Stimulated activated CD8-positive, alpha-beta memory T cell treated with anti-CD3 and anti-CD28 coated beads, Interleukin-4, amount 100 ng/mL, for 1 hour (primary cell): ENCODE results near the gene SMIM10L2A.
"Not testable (repeated sequence)": the region's sequence is repeated elsewhere in the genome, so short reads cannot be mapped to it uniquely, and the experiment has no call there.

Source experiments
- DNase-seq, 2 donors: peaks; one replicate each; pipeline ENCODE4 v3.0.0-alpha.2; 2020; ENCODE audit warnings: low read depth in 2 of 2, low spot score in 1 of 2

SMIM10L2A gene

GRCh38 chrX:135422810-135423168 is 1.0 kb downstream of the SMIM10L2A start:
- DNase-seq: not testable (repeated sequence)

- DNase-seq: not testable (repeated sequence)
These were observed 1.6 kb downstream of the SMIM10L2A start for GRCh38 chrX:135423173-135423864.

DNA sequence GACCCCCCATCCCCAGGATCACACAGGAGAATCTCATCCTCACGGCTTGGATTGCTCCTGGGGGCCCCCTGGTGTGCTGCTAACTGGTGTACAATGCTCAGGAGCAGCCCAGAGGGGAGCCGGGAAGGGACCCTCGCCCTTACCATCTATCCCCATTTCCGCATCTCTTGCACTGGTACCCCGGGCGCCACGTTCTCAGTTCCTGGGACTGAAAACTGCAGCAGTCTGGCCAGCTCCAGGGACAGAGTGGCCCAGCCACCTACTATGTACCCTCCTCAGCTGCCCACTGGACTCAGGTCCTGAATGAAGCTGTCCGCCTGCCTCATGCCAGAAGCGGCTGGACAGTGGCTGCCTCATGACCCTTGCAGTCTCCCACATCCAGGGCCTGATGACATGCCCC is 2.7 kb downstream of the SMIM10L2A start:
- DNase-seq: no peak

- no peak for DNase-seq
These were observed 3.6 kb downstream of the SMIM10L2A start for GRCh38 chrX:135425026-135425965.

DNA sequence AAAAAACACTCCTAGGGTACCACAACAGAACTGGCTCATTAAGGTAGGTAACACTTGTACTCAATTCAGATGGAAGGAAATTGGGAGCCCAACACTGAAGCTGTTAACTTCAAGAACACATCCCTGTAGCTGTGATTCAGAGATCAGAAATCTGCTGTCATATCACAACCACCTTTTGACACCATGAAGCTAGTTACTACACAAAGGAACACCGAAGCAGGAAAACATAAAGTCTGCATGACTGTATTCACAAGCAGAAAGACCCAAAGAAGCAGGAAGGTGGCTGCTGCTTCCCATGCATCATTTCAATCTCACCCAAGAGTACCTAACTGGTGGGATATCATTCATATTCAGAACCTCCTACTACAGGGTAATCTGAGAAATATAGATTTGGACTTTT is 7.7 kb downstream of the SMIM10L2A start:
- no peak for DNase-seq

DNA sequence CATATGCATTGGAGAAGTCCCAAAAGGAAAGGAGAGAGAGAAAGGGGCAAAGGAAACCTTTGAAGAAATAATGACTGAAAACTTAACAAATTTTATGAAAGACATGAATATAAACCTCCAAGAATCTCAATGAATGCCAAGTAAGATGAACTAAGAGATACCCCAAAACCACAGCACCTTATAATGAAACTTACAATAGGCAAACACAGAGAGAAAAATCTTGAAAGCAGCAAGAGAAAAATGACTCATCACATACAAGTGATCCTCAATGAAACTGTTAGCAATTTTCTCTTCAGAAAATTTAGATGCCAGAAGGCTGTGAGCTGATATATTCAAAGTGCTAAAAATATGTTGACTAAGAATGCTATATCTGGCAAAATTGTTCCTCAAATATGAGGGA is 10.1 kb downstream of the SMIM10L2A start:
- DNase-seq: no peak

DNA sequence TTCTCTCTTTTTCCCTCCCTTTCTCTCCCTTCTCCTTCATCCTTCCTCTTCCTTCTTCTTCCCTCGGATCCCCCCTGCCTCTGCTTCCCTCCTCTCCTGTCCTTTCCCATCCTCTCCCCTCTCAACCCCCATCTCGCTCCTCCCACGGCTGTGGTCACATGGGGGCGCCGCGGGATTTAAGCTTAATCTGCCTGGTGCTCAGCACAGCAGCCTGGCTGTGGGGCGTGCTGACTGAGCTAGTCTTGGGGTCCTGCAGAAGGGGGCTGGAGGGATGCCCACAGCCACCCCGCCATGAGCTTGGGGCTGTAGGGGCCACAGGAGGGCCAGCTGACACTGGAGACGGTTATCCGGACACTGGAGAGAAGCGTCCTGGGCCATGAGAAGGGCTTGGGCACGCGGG is 10.7 kb downstream of the SMIM10L2A start:
- DNase-seq: no peak

GRCh38 chrX:135432881-135433521 is 11.3 kb downstream of the SMIM10L2A start:
- DNase-seq: no peak

DNA sequence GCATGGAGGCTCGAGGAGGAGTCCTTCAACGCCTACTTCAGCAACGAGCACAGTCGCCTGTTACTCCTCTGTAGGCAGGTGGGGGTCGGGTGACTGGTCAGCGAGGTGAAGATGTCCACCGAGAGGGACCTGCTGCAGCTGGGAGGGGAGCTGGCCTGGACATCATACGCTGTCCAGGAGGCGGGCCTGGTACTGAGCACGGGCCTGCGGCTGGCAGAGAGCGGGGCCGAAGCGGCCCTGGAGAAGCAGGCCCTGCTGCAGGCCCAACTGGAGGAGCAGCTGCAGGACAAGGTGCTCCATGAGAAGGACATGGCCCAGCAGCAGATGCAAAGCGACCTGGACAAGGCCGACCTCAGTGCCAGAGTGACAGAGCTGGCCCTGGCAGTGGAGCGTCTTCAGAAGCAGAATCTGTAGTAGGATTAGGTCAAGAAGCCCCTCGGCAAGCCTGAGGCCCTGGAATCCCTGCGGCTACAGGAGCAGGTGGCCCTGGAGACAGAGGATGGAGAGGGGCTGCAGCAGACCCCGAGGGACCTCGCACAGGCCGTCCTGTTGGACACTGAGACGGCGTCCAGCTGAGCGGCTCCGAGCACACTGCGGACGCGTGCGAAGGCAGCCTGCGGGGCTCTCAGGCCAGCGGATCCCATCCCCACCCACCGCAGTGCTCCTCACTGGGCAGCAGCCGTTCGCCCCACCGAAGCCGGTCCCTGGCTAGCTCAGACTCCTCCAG is 11.9 kb downstream of the SMIM10L2A start:
- DNase-seq: no peak

DNA sequence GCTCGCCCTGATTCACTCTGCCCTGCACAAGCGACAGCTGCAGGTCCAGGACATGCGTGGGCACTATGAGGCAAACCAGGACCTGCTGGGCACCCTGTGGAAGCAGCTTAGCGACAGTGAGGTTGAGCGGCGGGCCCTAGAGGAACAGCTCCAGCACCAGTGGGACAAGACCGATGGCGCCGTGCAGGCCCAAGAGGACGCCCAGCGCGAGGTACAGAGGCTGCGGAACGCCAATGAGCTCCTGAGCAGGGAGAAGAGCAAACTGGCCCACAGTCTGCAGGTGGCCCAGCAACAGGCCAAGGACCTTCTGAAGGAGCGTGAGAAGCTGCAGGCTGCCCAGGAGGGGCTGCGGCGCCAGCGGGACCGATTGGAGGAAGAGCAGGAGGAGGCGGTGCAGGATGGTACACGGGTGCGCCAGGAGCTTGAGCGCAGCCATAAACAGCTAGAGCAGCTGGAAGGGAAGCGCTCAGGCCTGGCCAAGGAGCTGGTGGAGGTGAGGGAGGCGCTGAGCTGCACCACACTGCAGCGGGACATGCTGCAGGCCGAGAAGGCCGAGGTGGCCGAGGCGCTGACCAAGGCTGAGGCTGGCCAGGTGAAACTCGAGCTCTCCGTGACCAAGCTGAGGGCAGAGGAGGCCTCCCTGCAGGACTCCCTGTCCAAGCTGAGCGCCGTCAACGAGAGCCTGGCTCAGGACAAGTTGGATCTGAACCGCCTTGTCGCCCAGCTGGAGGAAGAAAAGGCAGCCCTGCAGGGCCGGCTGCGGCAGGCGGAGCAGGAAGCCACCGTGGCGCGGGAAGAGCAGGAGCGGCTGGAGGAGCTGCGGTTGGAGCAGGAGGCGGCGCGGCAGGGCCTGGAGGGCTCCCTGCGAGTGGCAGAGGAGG is 12.8 kb downstream of the SMIM10L2A start:
- DNase-seq: no peak

GRCh38 chrX:135435139-135435922 is 13.6 kb downstream of the SMIM10L2A start:
- DNase-seq: no peak

DNA sequence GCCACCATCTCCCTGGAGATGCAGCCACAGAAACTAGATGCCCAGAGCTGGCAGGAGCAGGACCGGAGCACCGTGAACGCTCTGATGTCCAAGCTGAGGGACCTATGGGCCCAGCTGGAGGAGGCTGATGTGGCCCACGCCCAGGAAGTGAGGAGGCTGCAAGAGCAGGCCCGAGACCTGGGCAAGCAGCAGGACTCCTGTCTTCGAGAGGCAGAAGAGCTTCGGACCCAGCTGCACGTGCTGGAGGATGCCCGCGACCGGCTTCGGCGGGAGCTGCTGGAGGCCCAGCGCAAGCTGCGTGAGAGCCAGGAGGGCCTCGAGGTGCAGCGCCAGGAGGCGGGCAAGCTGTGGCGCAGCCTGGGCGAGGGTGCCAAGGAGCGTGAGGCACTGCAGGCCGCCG is 14.2 kb downstream of the SMIM10L2A start:
- DNase-seq: no peak

DNA sequence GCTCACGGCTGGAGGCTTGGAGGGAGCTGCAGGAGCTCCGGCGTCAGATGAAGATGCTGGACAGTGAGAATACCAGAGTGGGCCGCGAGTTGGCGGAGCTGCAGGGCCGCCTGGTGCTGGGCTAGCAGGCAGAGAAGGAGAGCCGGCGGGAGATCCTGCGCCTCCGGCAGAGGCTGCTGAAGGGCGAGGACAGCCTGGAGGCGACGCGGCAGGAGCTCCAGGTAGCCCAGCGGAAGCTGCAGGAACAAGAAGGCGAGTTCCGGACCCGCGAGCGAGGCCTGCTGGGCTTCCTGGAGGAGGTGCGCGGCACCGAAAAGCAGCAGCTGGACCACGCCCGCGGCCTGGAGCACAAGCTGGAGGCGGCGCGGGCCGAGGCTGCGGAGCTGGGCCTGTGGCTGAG is 14.7 kb downstream of the SMIM10L2A start:
- no peak for DNase-seq

GRCh38 chrX:135436966-135437866 is 15.5 kb downstream of the SMIM10L2A start:
- no peak for DNase-seq

- no peak for DNase-seq
These were observed 16.4 kb downstream of the SMIM10L2A start for GRCh38 chrX:135437867-135438733.

GRCh38 chrX:135438734-135439043 is 16.9 kb downstream of the SMIM10L2A start:
- no peak for DNase-seq

DNA sequence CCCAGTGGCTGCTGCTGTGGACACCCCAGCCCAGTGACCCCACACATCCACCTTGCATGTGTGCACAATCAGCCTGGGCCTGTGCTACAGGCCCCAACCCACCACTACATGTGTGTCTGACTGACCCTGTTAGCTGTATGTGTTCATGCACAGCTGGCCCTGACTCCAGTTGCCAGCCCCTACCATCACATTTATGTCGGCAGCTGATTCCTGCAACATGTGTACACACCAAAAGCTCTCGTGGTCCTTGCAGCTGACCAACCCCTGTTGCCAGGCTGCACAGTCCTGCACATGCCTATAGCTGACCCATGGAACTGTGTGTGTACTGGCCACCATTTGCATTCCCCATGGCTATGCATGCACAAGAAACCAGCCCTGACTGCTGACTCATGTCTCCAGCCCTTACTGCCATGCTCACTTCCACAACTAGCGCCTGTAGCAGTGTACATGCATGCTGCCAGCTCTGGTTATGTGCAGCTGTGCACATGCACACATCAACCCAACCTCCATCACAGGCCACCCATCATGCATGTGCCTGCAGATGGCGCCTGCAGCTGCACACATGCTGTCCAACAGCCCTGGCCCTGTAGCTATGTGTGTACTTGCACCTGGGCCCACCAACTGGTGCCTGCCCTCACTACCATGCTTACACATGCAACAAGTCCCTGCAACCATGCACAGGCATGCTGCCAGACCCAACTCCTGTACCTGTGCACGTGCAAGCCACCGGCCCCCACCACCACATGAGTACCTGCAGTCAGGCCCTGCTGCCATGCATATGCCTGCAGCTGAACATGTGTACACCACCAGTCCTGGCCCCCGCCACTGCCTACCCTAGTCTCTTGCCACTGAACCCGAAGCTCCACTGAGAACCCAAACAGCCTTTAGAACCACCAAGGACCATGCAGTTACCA is 28.1 kb downstream of the SMIM10L2A start:
- DNase-seq: no peak
